ENCODE results near the gene NUP62. TPM values are rescaled to one million over a fixed set of nuclear protein-coding genes. Genes with fewer than 3 reads are reported as not detected.

NUP62 gene
- total and polyA plus RNA-seq, 2 of the 8 experiments (the other 6 are each of a cell fraction or from before 2014, with no cell fraction given), result 50.0 to 107 TPM

- TF ChIP-seq CHD7 (IDR thresholded peaks at IDR 0.05; ENCODE audit: insufficient replicate concordance, low read length), result no peak
- no peak for TF ChIP-seq EGR1 (IDR thresholded peaks at IDR 0.05; ENCODE audit: borderline replicate concordance, low read depth, low read length)
- no peak for TF ChIP-seq EP300 (IDR thresholded peaks at IDR 0.05; ENCODE audit: borderline replicate concordance in 1 of 2, low read depth in 2 of 2, low read length in 2 of 2)
- no peak for TF ChIP-seq TCF12 (IDR thresholded peaks at IDR 0.05; ENCODE audit: low read depth, low read length)
- no peak for TF ChIP-seq CTBP2 (IDR thresholded peaks at IDR 0.05; ENCODE audit: borderline replicate concordance, insufficient read depth, insufficient read length, low read length)
- no peak for TF ChIP-seq TAF1 (IDR thresholded peaks at IDR 0.05; ENCODE audit: low read depth, low read length)
- no peak for TF ChIP-seq BCL11A (IDR thresholded peaks at IDR 0.05; ENCODE audit: low read depth in 2 of 2, low read length in 2 of 2)
- TF ChIP-seq ZNF274 (IDR thresholded peaks at IDR 0.05; ENCODE audit: borderline replicate concordance, extremely low read depth, low read length), result no peak
- no peak for TF ChIP-seq HDAC2 (IDR thresholded peaks at IDR 0.05; ENCODE audit: borderline replicate concordance in 1 of 2, low read depth in 2 of 2, low read length in 2 of 2)
- TF ChIP-seq JUND (IDR thresholded peaks at IDR 0.05; ENCODE audit: low read length), result no peak
- TF ChIP-seq PHF8 (conservative IDR thresholded peaks at IDR 0.05; ENCODE audit: low read depth, low read length), result no peak
- no peak for TF ChIP-seq POLR2A (IDR thresholded peaks at IDR 0.05; ENCODE audit: control extremely low read depth in 1 of 2, low read depth in 2 of 2, low read length in 2 of 2)
Observed at GRCh38 chr19:49976496-49976895, 47.2 kb upstream of the NUP62 start (continued).

All from H1 (cell line).